Measurements from ENCODE around the gene AKT2. TPM values are rescaled to one million over a fixed set of nuclear protein-coding genes. Genes with fewer than 3 reads are reported as not detected.

Gene AKT2
- total RNA-seq: 20.2 and 44.6 TPM in 2 replicates

GRCh38 chr19:40284501-40285352, at the start of gene AKT2:
Gene AKT2 (minus strand): TSS chr19:40285345. CDS start chr19:40265267, 20,078 bp downstream.

GRCh38 chr19:40217934-40218890, 66.9 kb downstream of the AKT2 start, which contains the start of gene TTC9B:
Gene TTC9B (minus strand): TSS chr19:40218384. CDS start chr19:40218381, 3 bp downstream.

GRCh38 chr19:40190891-40191835, 94.0 kb downstream of the AKT2 start, which contains the start of gene MAP3K10:
Gene MAP3K10 (plus strand): TSS chr19:40191426. CDS start chr19:40192032, 606 bp downstream.

Other genes starting within 250 kb of the AKT2 start
- 6.3 and 20.4 TPM in 2 replicates for gene ZNF780B, start 229.1 kb downstream of the AKT2 start, total RNA-seq
- gene ZNF780A, start 194.4 kb downstream of the AKT2 start, total RNA-seq: 6.3 and 12.6 TPM in 2 replicates
- 5.0 and 9.8 TPM in 2 replicates for gene MAP3K10, start 93.9 kb downstream of the AKT2 start, total RNA-seq
- not detected in 2 replicates for gene TTC9B, start 67.0 kb downstream of the AKT2 start, total RNA-seq
- 0.16 TPM in 1 of 2 replicates, not detected in the other for gene CCNP, start 58.7 kb downstream of the AKT2 start, total RNA-seq
- 5.2 and 7.0 TPM in 2 replicates for gene C19orf47, start 63.1 kb upstream of the AKT2 start, total RNA-seq
- 80.5 and 169 TPM in 2 replicates for gene PLD3, start 63.4 kb upstream of the AKT2 start, total RNA-seq
- 0.06 TPM in 1 of 2 replicates, not detected in the other for gene HIPK4, start 104.8 kb upstream of the AKT2 start, total RNA-seq
- gene PRX, start 128.0 kb upstream of the AKT2 start, total RNA-seq: 0.97 and 1.1 TPM in 2 replicates
- 21.0 and 21.7 TPM in 2 replicates for gene SERTAD1, start 140.6 kb upstream of the AKT2 start, total RNA-seq
- gene SERTAD3, start 159.0 kb upstream of the AKT2 start, total RNA-seq: 18.8 and 19.4 TPM in 2 replicates
- 53.3 and 67.3 TPM in 2 replicates for gene BLVRB, start 180.4 kb upstream of the AKT2 start, total RNA-seq
- 0.06 TPM in 1 of 2 replicates, not detected in the other for gene SPTBN4, start 181.7 kb upstream of the AKT2 start, total RNA-seq

Data from bladder microvascular endothelial cell (primary cell).